CD4-positive, alpha-beta T cell (primary cell): ENCODE results near the gene DAPK2. TPM values are rescaled to one million over a fixed set of nuclear protein-coding genes. Genes with fewer than 3 reads are reported as not detected.

ENCODE experiments used
- ATAC-seq: fragments of 200-7000 bp; cut with Tn5 transposase; one replicate; pipeline ENCODE4 v1.10.0; 2022; ENCODE audit warnings: mild to moderate bottlenecking; ENCODE audit not compliant: poor library complexity
- CTCF ChIA-PET: fragments of 350-600 bp; sonication (Branson Sonifier 250); formaldehyde crosslinking; loops from one replicate; lab custom pipeline; 2021; ENCODE audit warnings: antibody characterized with exemption, inconsistent platforms; lab: Charles Lee
- POLR2A ChIA-PET: fragments of 350-600 bp; sonication (Branson Sonifier 250); formaldehyde crosslinking; loops from one replicate; lab custom pipeline; 2021; ENCODE audit warnings: antibody characterized with exemption, inconsistent platforms; lab: Charles Lee
- DNase-seq, 14 experiments: peaks; one replicate each; pipeline ENCODE4 v3.0.0-alpha.2; 2013 to 2020; ENCODE audit warnings: mixed read lengths in 2 of 14
- H3K27ac ChIP-seq, 2 donors: one replicate each; pipeline versions ENCODE4 v1.5.1 to v1.7.0; 2013; ENCODE audit warnings: low read length in 2 of 2, low read depth in 1 of 2, mild to moderate bottlenecking in 1 of 2
- H3K27me3 ChIP-seq, 2 experiments: 1 replicate in 1 of 2; 2 replicates in 1 of 2; pipeline versions ENCODE4 v1.6.1 to v1.7.0; 2013; ENCODE audit warnings: low read length in 2 of 2, control low read depth in 1 of 2, mild to moderate bottlenecking in 1 of 2, moderate library complexity in 1 of 2; ENCODE audit not compliant: insufficient read depth in 2 of 2, control insufficient read depth in 1 of 2
- H3K36me3 ChIP-seq: one replicate; pipeline ENCODE4 v1.6.1; 2013; ENCODE audit warnings: low read length, control low read depth; ENCODE audit not compliant: insufficient read depth
- H3K4me1 ChIP-seq: one replicate; pipeline ENCODE4 v1.6.1; 2013; ENCODE audit warnings: low read length, control low read depth; ENCODE audit not compliant: insufficient read depth
- H3K4me3 ChIP-seq: one replicate; pipeline ENCODE4 v1.5.1; 2013; ENCODE audit warnings: mild to moderate bottlenecking, low read length, moderate library complexity
- H3K9me3 ChIP-seq, 2 experiments: 1 replicate in 1 of 2; 2 replicates in 1 of 2; pipeline versions ENCODE4 v1.6.1 to v1.7.0; 2013; ENCODE audit warnings: low read length in 2 of 2, mild to moderate bottlenecking in 2 of 2, control low read depth in 1 of 2, moderate library complexity in 1 of 2; ENCODE audit not compliant: control insufficient read depth in 1 of 2, insufficient read depth in 1 of 2
- H3K27ac Mint-ChIP-seq: one replicate; pipeline ENCODE4 v1.8.0; 2020; ENCODE audit warnings: mixed read lengths
- H3K27me3 Mint-ChIP-seq: one replicate; pipeline ENCODE4 v1.8.0; 2021; ENCODE audit warnings: mixed read lengths
- H3K36me3 Mint-ChIP-seq: one replicate; pipeline ENCODE4 v1.8.0; 2021; ENCODE audit warnings: low read depth, mixed read lengths
- H3K4me1 Mint-ChIP-seq: one replicate; pipeline ENCODE4 v1.8.0; 2021; ENCODE audit warnings: low read depth, mixed read lengths
- H3K4me3 Mint-ChIP-seq: one replicate; pipeline ENCODE4 v1.8.0; 2020; ENCODE audit warnings: mild to moderate bottlenecking, mixed read lengths
- H3K9me3 Mint-ChIP-seq: one replicate; pipeline ENCODE4 v1.8.0; 2020; ENCODE audit warnings: mixed read lengths
- intact Hi-C, 2 experiments: fragments of 100-400 bp; cut with DNase I in 1 of 2; cut with micrococcal nuclease in 1 of 2; formaldehyde crosslinking; loops; one replicate each; pipeline versions ENCODE4 v1.15.1 to v1.9.0; 2023 to 2025; cut with DNase I, micrococcal nuclease
- total RNA-seq, 174 experiments: library from RNA in 2 of 174; stranded (reverse) in 2 of 174; gene quantifications; one replicate each; pipeline ENCODE4 v1.2.3 and lab custom pipeline; 2021 to 2026
- TF ChIP-seq, protein P1 (sequence below): fragments of 200-600 bp; IDR thresholded peaks from one replicate; pipeline ENCODE4 v1.8.0; 2022; ENCODE audit warnings: antibody characterized with exemption, mild to moderate bottlenecking

The DAPK2 gene
- total RNA-seq, 2 experiments from 2014 or later: 1.3 to 1.6 TPM

DNA sequence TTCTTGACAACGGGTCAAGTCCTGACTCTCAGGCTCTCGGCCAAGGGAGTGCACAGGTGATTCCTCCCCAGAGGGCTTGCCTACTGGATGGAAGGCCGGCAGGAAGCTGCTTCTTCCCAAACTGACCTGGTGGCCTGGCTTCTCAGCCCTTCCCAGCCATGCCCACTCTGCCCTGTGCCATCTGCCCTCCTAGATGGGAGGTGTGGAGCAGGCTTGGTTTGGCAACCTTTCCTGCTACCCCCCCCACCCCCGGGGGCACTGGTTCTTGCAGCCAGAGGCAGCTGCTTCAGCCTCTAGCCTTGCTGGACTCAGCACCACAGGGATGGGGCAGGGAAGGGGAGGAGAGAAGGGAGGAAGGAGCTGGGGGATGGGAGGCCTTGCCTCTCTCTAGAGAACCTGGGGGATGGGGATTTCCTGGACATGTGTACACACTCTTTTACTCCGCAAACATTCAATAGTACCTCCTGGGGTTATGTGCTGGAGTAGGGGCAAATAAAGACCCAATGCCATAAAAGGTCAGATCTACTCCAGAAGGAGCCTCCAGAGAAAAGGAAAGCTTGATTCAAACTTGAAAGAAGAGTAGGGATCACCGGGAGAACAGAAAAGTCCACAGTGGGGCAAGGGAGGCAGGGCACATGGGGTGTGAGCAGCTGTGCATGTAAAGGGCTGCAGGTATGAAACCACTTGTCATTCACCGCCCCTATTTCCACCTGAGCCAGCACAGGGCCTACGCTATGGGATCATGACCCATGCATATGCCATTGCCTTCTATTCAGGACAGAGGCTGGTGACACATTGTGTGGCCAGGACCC, 4.2 kb upstream of the DAPK2 start:
- POLR2A ChIA-PET: no interaction called here
- Mint-ChIP-seq H3K27me3 (peaks cover 20% of the 10 kb centered on the region), H3K27ac (no peak overlapping the region), H3K9me3 (no peaks in the 10 kb centered on the region), H3K4me3 (no peak overlapping the region), H3K36me3 (no peaks in the 10 kb centered on the region), H3K4me1 (peaks cover 10% of the 10 kb centered on the region)
- no peaks in the 10 kb centered on the region for H3K9me3 ChIP-seq
- intact Hi-C loops: no loop called here
- TF ChIP-seq, protein P1, sequence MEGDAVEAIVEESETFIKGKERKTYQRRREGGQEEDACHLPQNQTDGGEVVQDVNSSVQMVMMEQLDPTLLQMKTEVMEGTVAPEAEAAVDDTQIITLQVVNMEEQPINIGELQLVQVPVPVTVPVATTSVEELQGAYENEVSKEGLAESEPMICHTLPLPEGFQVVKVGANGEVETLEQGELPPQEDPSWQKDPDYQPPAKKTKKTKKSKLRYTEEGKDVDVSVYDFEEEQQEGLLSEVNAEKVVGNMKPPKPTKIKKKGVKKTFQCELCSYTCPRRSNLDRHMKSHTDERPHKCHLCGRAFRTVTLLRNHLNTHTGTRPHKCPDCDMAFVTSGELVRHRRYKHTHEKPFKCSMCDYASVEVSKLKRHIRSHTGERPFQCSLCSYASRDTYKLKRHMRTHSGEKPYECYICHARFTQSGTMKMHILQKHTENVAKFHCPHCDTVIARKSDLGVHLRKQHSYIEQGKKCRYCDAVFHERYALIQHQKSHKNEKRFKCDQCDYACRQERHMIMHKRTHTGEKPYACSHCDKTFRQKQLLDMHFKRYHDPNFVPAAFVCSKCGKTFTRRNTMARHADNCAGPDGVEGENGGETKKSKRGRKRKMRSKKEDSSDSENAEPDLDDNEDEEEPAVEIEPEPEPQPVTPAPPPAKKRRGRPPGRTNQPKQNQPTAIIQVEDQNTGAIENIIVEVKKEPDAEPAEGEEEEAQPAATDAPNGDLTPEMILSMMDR: no peak
- no peak for ATAC-seq
- no peaks in the 10 kb centered on the region for H3K36me3 ChIP-seq
- H3K4me1 ChIP-seq: peaks cover 15% of the 10 kb centered on the region
- CTCF ChIA-PET: no interaction called here
- no peak overlapping the region for H3K4me3 ChIP-seq
- no peak overlapping the region for H3K27ac ChIP-seq
- H3K27me3 ChIP-seq: peaks cover 0 to 5% of the 10 kb centered on the region in 2 experiments
- no peak for DNase-seq

DNA sequence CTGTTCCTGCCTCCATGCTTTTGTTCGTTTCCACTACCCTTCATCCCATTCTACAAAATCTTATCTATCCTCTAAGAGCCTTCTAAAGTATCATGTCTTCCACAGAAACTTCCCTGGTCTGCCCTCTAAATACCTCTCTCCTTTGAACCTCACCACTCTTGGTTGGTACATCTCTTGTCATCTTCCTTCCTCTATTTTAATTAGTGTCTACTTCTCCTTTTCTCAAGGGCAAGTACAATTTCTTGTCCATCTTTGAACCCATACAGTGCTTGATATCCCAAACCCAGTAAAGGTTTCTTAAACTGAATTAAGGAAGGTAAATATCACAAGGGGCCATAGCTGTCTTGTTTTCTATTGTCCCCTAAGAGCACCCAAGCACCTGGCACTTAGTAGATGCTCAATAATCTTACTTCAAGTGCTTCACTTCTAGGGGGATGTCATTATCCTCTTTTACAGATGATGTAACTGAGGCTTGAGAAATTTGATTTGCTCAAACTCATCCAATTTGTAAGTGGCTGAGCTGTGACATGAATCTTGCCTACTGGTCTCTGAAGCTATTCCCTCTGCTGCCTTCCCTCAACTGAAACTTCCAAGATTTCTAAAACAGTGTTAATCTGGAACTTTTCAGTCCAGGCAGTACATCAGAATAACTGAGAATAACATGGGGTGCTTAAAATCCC, 2.6 kb upstream of the DAPK2 start:
- Mint-ChIP-seq H3K27ac (no peak overlapping the region), H3K4me3 (no peak overlapping the region), H3K36me3 (no peaks in the 10 kb centered on the region), H3K27me3 (peaks cover 20% of the 10 kb centered on the region), H3K4me1 (peaks cover 10% of the 10 kb centered on the region), H3K9me3 (no peaks in the 10 kb centered on the region)
- H3K36me3 ChIP-seq: no peaks in the 10 kb centered on the region
- H3K4me1 ChIP-seq: peaks cover 18% of the 10 kb centered on the region
- H3K27me3 ChIP-seq: peaks cover 0 to 9% of the 10 kb centered on the region in 2 experiments
- ATAC-seq (no peak), DNase-seq (no peak)
- H3K4me3 ChIP-seq: no peak overlapping the region
- ChIA-PET POLR2A (interaction anchor here (1.1 kb wide), 1 partner anchor 297 kb away, joined by 3 read pairs; no protein-coding TSS in a partner anchor), CTCF (interaction anchor here (1.1 kb wide), 1 partner anchor 38 kb away, joined by 3 read pairs; no protein-coding TSS in a partner anchor)
- no peaks in the 10 kb centered on the region for H3K9me3 ChIP-seq
- TF ChIP-seq, protein P1: no peak
- intact Hi-C loops: loop anchor here in 1 of 2 experiments (5.0 kb wide), 1 partner anchor 102 kb away; no protein-coding TSS in a partner anchor
- no peak overlapping the region for H3K27ac ChIP-seq

GRCh38 chr15:64045774-64046420, 388 bp downstream of the DAPK2 start:
- peaks cover 10% of the 10 kb centered on the region for H3K4me1 Mint-ChIP-seq

More at GRCh38 chr15:64045774-64046420, 388 bp downstream of the DAPK2 start:
- DNase-seq (peak in 1 of 14 experiments; percentile 39), ATAC-seq (peak; percentile 48)
- intact Hi-C loops: loop anchor here (1.0 to 5.0 kb wide), 3 partner anchors 99 to 220 kb away; no protein-coding TSS in a partner anchor
- H3K27me3 Mint-ChIP-seq: peaks cover 20% of the 10 kb centered on the region
- no peak overlapping the region for H3K27ac Mint-ChIP-seq
- H3K36me3 ChIP-seq: no peaks in the 10 kb centered on the region
- no peak overlapping the region for H3K27ac ChIP-seq
- TF ChIP-seq, protein P1: no peak
- peak overlapping the region; percentile 16 for H3K4me3 ChIP-seq
- H3K36me3 Mint-ChIP-seq: no peaks in the 10 kb centered on the region
- H3K4me3 Mint-ChIP-seq: peak overlapping the region; percentile 53
- POLR2A ChIA-PET: interaction anchor here (0.9 to 1.9 kb wide), 6 partner anchors 35 to 294 kb away, joined by 3 to 10 read pairs (median 4); partner anchors contain the start of gene HERC1
- peaks cover 0 to 9% of the 10 kb centered on the region in 2 experiments for H3K27me3 ChIP-seq
- no peaks in the 10 kb centered on the region for H3K9me3 ChIP-seq
- CTCF ChIA-PET: interaction anchor here (0.8 to 2.9 kb wide), 28 partner anchors 9 to 294 kb away, joined by 3 to 40 read pairs (median 6); partner anchors contain the start of gene HERC1
- H3K4me1 ChIP-seq: peaks cover 18% of the 10 kb centered on the region
- H3K9me3 Mint-ChIP-seq: no peaks in the 10 kb centered on the region
